DND-41 (cell line): ENCODE measurements around the gene PTPRD.

Experiments used
- ATAC-seq: fragments of 200-7000 bp; cut with Tn5 transposase; 3 replicates; pipeline ENCODE4 v1.9.1; 2021; ENCODE audit warnings: low read depth; ENCODE audit not compliant: insufficient read depth
- DNase-seq: peaks from one replicate; pipeline ENCODE4 v3.0.0-alpha.2; 2020
- H2AFZ ChIP-seq: 2 replicates; pipeline ENCODE4 v1.6.0; 2012; ENCODE audit warnings: low read depth, low read length
- H3K27ac ChIP-seq: 2 replicates; pipeline ENCODE4 v1.5.1; 2012; ENCODE audit warnings: low read length, inconsistent platforms
- H3K27me3 ChIP-seq: fragments of 200-600 bp; sonication (generic); 2 replicates; pipeline ENCODE4 v1.6.0; 2012; ENCODE audit warnings: low read length, mild to moderate bottlenecking, inconsistent platforms; ENCODE audit not compliant: insufficient read depth, poor library complexity
- H3K36me3 ChIP-seq: 2 replicates; pipeline ENCODE4 v1.5.1; 2012; ENCODE audit warnings: low read length, inconsistent platforms; ENCODE audit not compliant: insufficient read depth
- H3K4me1 ChIP-seq: 2 replicates; pipeline ENCODE4 v1.5.1; 2012; ENCODE audit warnings: mild to moderate bottlenecking, low read length; ENCODE audit not compliant: insufficient read depth
- H3K4me2 ChIP-seq: 2 replicates; pipeline ENCODE4 v1.6.0; 2012; ENCODE audit warnings: mild to moderate bottlenecking, moderate library complexity, low read length, inconsistent platforms; ENCODE audit not compliant: insufficient read depth
- H3K4me3 ChIP-seq, 2 experiments: fragments of 200-600 bp in 1 of 2; shearing (Covaris generic) in 1 of 2; 2 replicates each; pipeline ENCODE4 v1.5.1; 2012 to 2016; ENCODE audit warnings: inconsistent platforms in 2 of 2, low read length in 2 of 2, mild to moderate bottlenecking in 2 of 2, low read depth in 1 of 2, moderate library complexity in 1 of 2
- H3K79me2 ChIP-seq: 2 replicates; pipeline ENCODE4 v1.6.0; 2012; ENCODE audit warnings: low read length, inconsistent platforms; ENCODE audit not compliant: insufficient read depth
- H3K9ac ChIP-seq: 2 replicates; pipeline ENCODE4 v1.6.0; 2012; ENCODE audit warnings: low read depth, mild to moderate bottlenecking, inconsistent platforms, low read length, moderate library complexity
- H3K9me3 ChIP-seq: 2 replicates; pipeline ENCODE4 v1.5.1; 2012; ENCODE audit warnings: low read length, moderate library complexity, mild to moderate bottlenecking, inconsistent platforms; ENCODE audit not compliant: insufficient read depth, severe bottlenecking
- H4K20me1 ChIP-seq: 2 replicates; pipeline ENCODE4 v1.6.0; 2012; ENCODE audit warnings: low read length; ENCODE audit not compliant: insufficient read depth
- EZH2 ChIP-seq: IDR thresholded peaks from 3 replicates; pipeline ENCODE4 v1.6.1; 2012; ENCODE audit warnings: borderline replicate concordance, low read depth, mild to moderate bottlenecking, moderate library complexity, low read length, inconsistent platforms; ENCODE audit not compliant: severe bottlenecking
- TF ChIP-seq, protein P1 (sequence below): IDR thresholded peaks from 2 replicates; pipeline ENCODE4 v1.5.1; 2012; ENCODE audit warnings: borderline replicate concordance, low read length, moderate library complexity, mild to moderate bottlenecking; ENCODE audit not compliant: poor library complexity, severe bottlenecking; ENCODE audit errors: extremely low read depth

PTPRD gene

DNA sequence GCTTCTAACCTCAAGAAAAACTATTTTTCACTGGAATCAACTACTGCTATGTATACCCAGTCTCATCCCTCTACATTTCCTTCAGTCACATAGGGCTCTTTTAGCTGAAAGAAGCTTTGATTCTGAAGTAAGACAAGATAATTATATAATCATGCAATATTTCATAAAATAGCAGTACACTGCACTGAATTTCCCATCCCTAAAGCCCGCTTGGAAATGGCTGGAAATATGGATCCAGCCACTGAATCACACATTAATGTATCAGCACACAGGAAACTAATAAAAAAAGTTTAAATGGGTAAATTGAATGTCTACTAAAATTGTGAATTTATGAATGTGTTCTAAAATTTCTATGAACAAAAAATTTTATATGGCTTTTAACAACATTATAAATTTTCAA, 808.7 kb downstream of the PTPRD start:
- TF ChIP-seq, protein P1, sequence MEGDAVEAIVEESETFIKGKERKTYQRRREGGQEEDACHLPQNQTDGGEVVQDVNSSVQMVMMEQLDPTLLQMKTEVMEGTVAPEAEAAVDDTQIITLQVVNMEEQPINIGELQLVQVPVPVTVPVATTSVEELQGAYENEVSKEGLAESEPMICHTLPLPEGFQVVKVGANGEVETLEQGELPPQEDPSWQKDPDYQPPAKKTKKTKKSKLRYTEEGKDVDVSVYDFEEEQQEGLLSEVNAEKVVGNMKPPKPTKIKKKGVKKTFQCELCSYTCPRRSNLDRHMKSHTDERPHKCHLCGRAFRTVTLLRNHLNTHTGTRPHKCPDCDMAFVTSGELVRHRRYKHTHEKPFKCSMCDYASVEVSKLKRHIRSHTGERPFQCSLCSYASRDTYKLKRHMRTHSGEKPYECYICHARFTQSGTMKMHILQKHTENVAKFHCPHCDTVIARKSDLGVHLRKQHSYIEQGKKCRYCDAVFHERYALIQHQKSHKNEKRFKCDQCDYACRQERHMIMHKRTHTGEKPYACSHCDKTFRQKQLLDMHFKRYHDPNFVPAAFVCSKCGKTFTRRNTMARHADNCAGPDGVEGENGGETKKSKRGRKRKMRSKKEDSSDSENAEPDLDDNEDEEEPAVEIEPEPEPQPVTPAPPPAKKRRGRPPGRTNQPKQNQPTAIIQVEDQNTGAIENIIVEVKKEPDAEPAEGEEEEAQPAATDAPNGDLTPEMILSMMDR, result no peak
- TF ChIP-seq EZH2, result no peak
- H3K27ac ChIP-seq, result no peak overlapping the region
- H3K9me3 ChIP-seq, result no peaks in the 10 kb centered on the region
- no peak overlapping the region for H3K4me2 ChIP-seq
- no peak overlapping the region for H3K4me3 ChIP-seq
- H3K27me3 ChIP-seq, result no peaks in the 10 kb centered on the region
- DNase-seq (no peak), ATAC-seq (no peak)
- no peak overlapping the region for H3K9ac ChIP-seq
- no peaks in the 10 kb centered on the region for H3K79me2 ChIP-seq
- no peaks in the 10 kb centered on the region for H3K4me1 ChIP-seq
- no peaks in the 10 kb centered on the region for H3K36me3 ChIP-seq
- no peaks in the 10 kb centered on the region for H4K20me1 ChIP-seq
- H2AFZ ChIP-seq, result no peak overlapping the region

DNA sequence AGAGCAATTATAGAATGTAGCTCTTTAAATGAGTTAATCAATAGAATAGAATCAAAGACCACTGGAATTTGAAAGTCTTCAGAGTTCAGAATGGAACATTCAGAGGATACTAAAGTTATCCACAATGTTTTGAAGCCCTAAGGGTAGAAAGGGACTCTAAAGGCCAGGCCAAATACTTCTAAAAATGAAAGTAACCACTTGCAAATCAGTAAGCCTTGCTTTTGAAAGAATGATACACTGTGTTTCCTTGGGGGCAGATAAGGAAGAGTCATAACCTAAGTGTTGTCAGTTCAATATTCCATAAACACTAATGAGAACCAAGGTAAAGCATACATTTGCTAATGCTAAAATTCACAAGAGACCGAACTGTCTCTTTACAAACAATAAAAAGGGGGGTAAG, 813.5 kb downstream of the PTPRD start:
- no peak overlapping the region for H3K27ac ChIP-seq
- H3K4me1 ChIP-seq, result no peaks in the 10 kb centered on the region
- no peaks in the 10 kb centered on the region for H3K36me3 ChIP-seq
- H4K20me1 ChIP-seq, result no peaks in the 10 kb centered on the region
- DNase-seq (no peak), ATAC-seq (no peak)
- H3K79me2 ChIP-seq, result no peaks in the 10 kb centered on the region
- H3K4me3 ChIP-seq, result no peak overlapping the region
- H3K27me3 ChIP-seq, result no peaks in the 10 kb centered on the region
- TF ChIP-seq EZH2, result no peak
- TF ChIP-seq, protein P1, result no peak
- H3K9me3 ChIP-seq, result no peaks in the 10 kb centered on the region
- H2AFZ ChIP-seq, result no peak overlapping the region; the same call in 1 of the 2 replicates
- H3K4me2 ChIP-seq, result no peak overlapping the region
- no peak overlapping the region for H3K9ac ChIP-seq

DNA sequence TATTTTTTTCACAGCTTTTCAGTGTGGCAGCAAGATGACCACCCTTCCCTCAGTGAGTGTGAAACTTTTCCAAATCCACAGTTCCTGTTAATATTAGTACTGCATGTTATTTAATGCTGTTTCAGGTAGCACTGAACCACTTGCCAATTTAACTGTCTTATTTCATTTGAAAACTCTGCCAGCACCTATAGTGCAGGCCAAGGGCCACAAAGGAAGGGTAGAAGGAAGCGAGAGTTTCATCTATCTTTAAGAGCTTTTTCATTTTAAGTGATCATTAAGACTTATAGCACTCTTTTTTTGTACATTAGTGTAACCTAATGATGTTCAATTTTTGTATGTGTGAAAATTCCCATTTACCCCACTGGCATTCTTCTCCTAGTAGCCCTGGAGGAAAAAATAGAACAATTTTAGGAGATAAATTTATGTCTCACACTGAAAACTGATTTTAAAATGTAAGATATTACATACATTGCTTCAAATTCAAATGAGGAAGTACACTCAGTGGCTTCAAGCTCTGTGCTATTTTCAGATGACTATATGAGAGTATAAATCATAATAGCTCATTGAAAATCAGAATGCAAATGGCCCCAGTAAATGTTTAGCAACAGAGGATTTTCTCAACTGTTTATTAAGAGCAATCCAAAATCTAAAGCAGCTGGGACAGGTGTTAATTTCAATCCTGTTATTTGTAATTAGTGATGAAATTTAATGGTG, 820.5 kb downstream of the PTPRD start:
- Histone ChIP-seq H3K4me3 (no peak overlapping the region), H3K4me2 (no peak overlapping the region)

More for the DNA sequence above, 820.5 kb downstream of the PTPRD start:
- DNase-seq (no peak), ATAC-seq (no peak)
- H3K27ac ChIP-seq, result no peak overlapping the region
- no peaks in the 10 kb centered on the region for H4K20me1 ChIP-seq
- H2AFZ ChIP-seq, result no peak overlapping the region
- TF ChIP-seq, protein P1, result no peak
- H3K9me3 ChIP-seq, result no peaks in the 10 kb centered on the region
- no peaks in the 10 kb centered on the region for H3K27me3 ChIP-seq
- H3K36me3 ChIP-seq, result no peaks in the 10 kb centered on the region
- no peaks in the 10 kb centered on the region for H3K79me2 ChIP-seq
- H3K4me1 ChIP-seq, result peaks cover 5% of the 10 kb centered on the region
- H3K9ac ChIP-seq, result no peak overlapping the region
